Endothelial cell of umbilical vein (primary cell): ENCODE results near the gene RNASEH2A. TPM values are rescaled to one million over a fixed set of nuclear protein-coding genes. Genes with fewer than 3 reads are reported as not detected.

Source experiments
- BruUV-seq: library from RNA; stranded (reverse); fragments of 400-500 nt; replicated peaks from 2 replicates; lab custom pipeline; 2021; lab: Mats Ljungman, UMichigan
- CTCF ChIA-PET: fragments of 300-600, 350-600 bp; sonication (Branson Sonifier 250); formaldehyde crosslinking; loops from one replicate; lab custom pipeline; 2021; ENCODE audit warnings: antibody characterized with exemption, inconsistent platforms; lab: Charles Lee
- POLR2A ChIA-PET: fragments of 300-600, 350-600 bp; sonication (Branson Sonifier 250); formaldehyde crosslinking; loops from one replicate; lab custom pipeline; 2021; ENCODE audit warnings: antibody characterized with exemption, inconsistent platforms; lab: Charles Lee
- DNase-seq: peaks from one replicate; pipeline ENCODE4 v3.0.0-alpha.2; 2011; ENCODE audit warnings: low read depth, low spot score
- FAIRE-seq: peaks from 2 replicates; lab custom pipeline; 2011; peaks lifted over from hg19 to GRCh38; lab: Jason Lieb, UNC
- H2AFZ ChIP-seq: 2 replicates; pipeline ENCODE4 v1.6.0; 2012; ENCODE audit warnings: low read depth, low read length, control low read depth, inconsistent platforms
- H3K27ac ChIP-seq: 2 replicates; pipeline ENCODE4 v1.5.1; 2011; ENCODE audit warnings: low read depth, mild to moderate bottlenecking, control low read depth, low read length, moderate library complexity; ENCODE audit not compliant: insufficient read depth
- H3K27me3 ChIP-seq, 2 experiments: 2 replicates each; pipeline versions ENCODE4 v1.6.0 to v1.6.1; 2011; ENCODE audit warnings: low read length in 2 of 2, mixed read lengths in 1 of 2; ENCODE audit not compliant: control insufficient read depth in 2 of 2, insufficient read depth in 2 of 2
- H3K36me3 ChIP-seq, 2 experiments: 2 replicates in 1 of 2; 3 replicates in 1 of 2; pipeline ENCODE4 v1.5.1; 2011; ENCODE audit warnings: low read length in 2 of 2, mild to moderate bottlenecking in 1 of 2, moderate library complexity in 1 of 2; ENCODE audit not compliant: control insufficient read depth in 2 of 2, insufficient read depth in 2 of 2; ENCODE audit errors: extremely low read depth in 1 of 2
- H3K4me1 ChIP-seq: 3 replicates; pipeline ENCODE4 v1.5.1; 2011; ENCODE audit warnings: mild to moderate bottlenecking, low read length; ENCODE audit not compliant: control insufficient read depth, insufficient read depth; ENCODE audit errors: extremely low read depth
- H3K4me2 ChIP-seq: 2 replicates; pipeline ENCODE4 v1.6.1; 2011; ENCODE audit warnings: low read length, control low read depth, mixed read lengths; ENCODE audit not compliant: insufficient read depth
- H3K4me3 ChIP-seq, 3 experiments: fragments of 200-600 bp in 1 of 3; sonication (generic), shearing (Covaris generic) in 1 of 3; replicated peaks in 1 of 3; 2 replicates each; pipeline ENCODE4 v1.5.1; 2011 to 2016; ENCODE audit warnings: control low read depth in 3 of 3, low read length in 3 of 3, mild to moderate bottlenecking in 2 of 3, inconsistent platforms in 1 of 3, low read depth in 1 of 3, moderate library complexity in 1 of 3; ENCODE audit not compliant: insufficient read depth in 1 of 3
- H3K79me2 ChIP-seq: 2 replicates; pipeline ENCODE4 v1.6.0; 2012; ENCODE audit warnings: low read length, inconsistent platforms; ENCODE audit not compliant: control insufficient read depth, insufficient read depth
- H3K9ac ChIP-seq: replicated peaks from 2 replicates; pipeline ENCODE3; 2011; ENCODE audit warnings: low read length, control low read depth; ENCODE audit not compliant: insufficient read depth; ENCODE audit errors: extremely low read depth
- H3K9me1 ChIP-seq: replicated peaks from 3 replicates; pipeline ENCODE4 v1.6.0; 2011; ENCODE audit warnings: mild to moderate bottlenecking, low read length; ENCODE audit not compliant: control insufficient read depth, insufficient read depth; ENCODE audit errors: extremely low read depth
- H3K9me3 ChIP-seq: replicated peaks from 2 replicates; pipeline ENCODE4 v1.5.1; 2012; ENCODE audit warnings: low read length, inconsistent platforms; ENCODE audit not compliant: control insufficient read depth, insufficient read depth
- H4K20me1 ChIP-seq: replicated peaks from 2 replicates; pipeline ENCODE3; 2011; ENCODE audit warnings: mild to moderate bottlenecking, low read length; ENCODE audit not compliant: control insufficient read depth, insufficient read depth; ENCODE audit errors: extremely low read depth
- EZH2 ChIP-seq: IDR thresholded peaks from 2 replicates; pipeline ENCODE4 v1.6.1; 2012; ENCODE audit warnings: borderline replicate concordance, low read depth, mild to moderate bottlenecking, moderate library complexity, low read length, inconsistent platforms; ENCODE audit not compliant: severe bottlenecking
- dilution Hi-C: fragments of 300-500 bp; cut with MboI; formaldehyde crosslinking; loops from one replicate; pipeline ENCODE4 v1.15.0; 2019; ENCODE audit warnings: low sequenced_read_pairs; ENCODE audit not compliant: extremely low pct_ligation_motif_present
- intact Hi-C: fragments of 100-400 bp; cut with micrococcal nuclease; formaldehyde crosslinking; loops from one replicate; pipeline ENCODE4 v1.10.0; 2022
- polyA plus RNA-seq, 4 experiments: library from polyadenylated mRNA; depleted of rRNA in 3 of 4; stranded (reverse) in 3 of 4; unstranded in 1 of 4; fragments of >200 nt; gene quantifications; 2 replicates each; pipeline versions ENCODE4 v1.2.1 to v1.2.3, GENCODE V29; 2011 to 2012; ENCODE audit warnings: missing spikeins in 1 of 4
- total RNA-seq: library from RNA; stranded (reverse); gene quantifications from 2 replicates; pipeline ENCODE4 v1.2.3, GENCODE V29; 2021
- TF ChIP-seq, protein P1 (sequence below), 2 donors: IDR thresholded peaks; 1 replicate in 1 of 2; 2 replicates in 1 of 2; pipeline ENCODE4 v1.5.1; 2011; ENCODE audit warnings: low read length in 2 of 2, mild to moderate bottlenecking in 2 of 2, moderate library complexity in 2 of 2, control low read depth in 1 of 2, inconsistent platforms in 1 of 2, low read depth in 1 of 2; ENCODE audit not compliant: insufficient read depth in 1 of 2; ENCODE audit errors: extremely low read depth in 1 of 2
- TF ChIP-seq, protein P2 (sequence below): IDR thresholded peaks from 2 replicates; pipeline ENCODE4 v1.6.1; 2011; ENCODE audit not compliant: insufficient read depth, insufficient read length

RNASEH2A gene
- total and polyA plus RNA-seq, 2 donors (not counting 3 experiments of a cell fraction or from before 2014, with no cell fraction given): 25.6 to 45.4 TPM

- no peak for FAIRE-seq
- Histone ChIP-seq H3K27me3 (peaks cover 50 to 62% of the 10 kb centered on the region in 2 experiments), H3K4me3 (peak within 1 kb of the TSS in 1 of 3 experiments; percentile 22), H3K9me1 (no peaks in the 10 kb centered on the region), H3K9ac (no peak within 1 kb of the TSS), H3K79me2 (no peaks in the 10 kb centered on the region), H3K36me3 (no peaks in the 10 kb centered on the region), H2AFZ (no peak within 1 kb of the TSS), H3K9me3 (no peaks in the 10 kb centered on the region), H3K4me2 (no peak within 1 kb of the TSS), H3K27ac (no peak within 1 kb of the TSS), H4K20me1 (no peaks in the 10 kb centered on the region), H3K4me1 (no peaks in the 10 kb centered on the region)
- DNase-seq: no peak
- intact Hi-C loops (no loop called here), dilution Hi-C loops (no loop called here)
- ChIA-PET CTCF (interaction anchor here (1.0 to 1.8 kb wide), 5 partner anchors 10 to 68 kb away, joined by 3 to 5 read pairs (median 4); no protein-coding TSS in a partner anchor), POLR2A (no interaction called here)
- no TSS peak for BruUV-seq
- TF ChIP-seq, protein P1, sequence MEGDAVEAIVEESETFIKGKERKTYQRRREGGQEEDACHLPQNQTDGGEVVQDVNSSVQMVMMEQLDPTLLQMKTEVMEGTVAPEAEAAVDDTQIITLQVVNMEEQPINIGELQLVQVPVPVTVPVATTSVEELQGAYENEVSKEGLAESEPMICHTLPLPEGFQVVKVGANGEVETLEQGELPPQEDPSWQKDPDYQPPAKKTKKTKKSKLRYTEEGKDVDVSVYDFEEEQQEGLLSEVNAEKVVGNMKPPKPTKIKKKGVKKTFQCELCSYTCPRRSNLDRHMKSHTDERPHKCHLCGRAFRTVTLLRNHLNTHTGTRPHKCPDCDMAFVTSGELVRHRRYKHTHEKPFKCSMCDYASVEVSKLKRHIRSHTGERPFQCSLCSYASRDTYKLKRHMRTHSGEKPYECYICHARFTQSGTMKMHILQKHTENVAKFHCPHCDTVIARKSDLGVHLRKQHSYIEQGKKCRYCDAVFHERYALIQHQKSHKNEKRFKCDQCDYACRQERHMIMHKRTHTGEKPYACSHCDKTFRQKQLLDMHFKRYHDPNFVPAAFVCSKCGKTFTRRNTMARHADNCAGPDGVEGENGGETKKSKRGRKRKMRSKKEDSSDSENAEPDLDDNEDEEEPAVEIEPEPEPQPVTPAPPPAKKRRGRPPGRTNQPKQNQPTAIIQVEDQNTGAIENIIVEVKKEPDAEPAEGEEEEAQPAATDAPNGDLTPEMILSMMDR (IDR thresholded peaks at IDR 0.05; ENCODE audit: extremely low read depth in 1 of 2, insufficient read depth in 1 of 2, low read depth in 1 of 2, low read length in 2 of 2): no peak
- TF ChIP-seq EZH2: peak; percentile 79
- TF ChIP-seq, protein P2, sequence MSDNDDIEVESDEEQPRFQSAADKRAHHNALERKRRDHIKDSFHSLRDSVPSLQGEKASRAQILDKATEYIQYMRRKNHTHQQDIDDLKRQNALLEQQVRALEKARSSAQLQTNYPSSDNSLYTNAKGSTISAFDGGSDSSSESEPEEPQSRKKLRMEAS: no peak
Observed at GRCh38 chr19:12834566-12834943, 28.2 kb downstream of the RNASEH2A start, which contains the start of gene RTBDN. Gene RTBDN, minus strand, starts transcription at chr19:12834579. Its CDS starts 4,600 bp downstream, at chr19:12829979.
